IPS-NIHi7 (cell line): ENCODE measurements around the gene KCNIP2.

ENCODE experiments used
- DNase-seq: peaks from one replicate; pipeline ENCODE4 v3.0.0; 2012; ENCODE audit warnings: mixed read lengths; ENCODE audit errors: extremely low spot score

The KCNIP2 gene

DNA sequence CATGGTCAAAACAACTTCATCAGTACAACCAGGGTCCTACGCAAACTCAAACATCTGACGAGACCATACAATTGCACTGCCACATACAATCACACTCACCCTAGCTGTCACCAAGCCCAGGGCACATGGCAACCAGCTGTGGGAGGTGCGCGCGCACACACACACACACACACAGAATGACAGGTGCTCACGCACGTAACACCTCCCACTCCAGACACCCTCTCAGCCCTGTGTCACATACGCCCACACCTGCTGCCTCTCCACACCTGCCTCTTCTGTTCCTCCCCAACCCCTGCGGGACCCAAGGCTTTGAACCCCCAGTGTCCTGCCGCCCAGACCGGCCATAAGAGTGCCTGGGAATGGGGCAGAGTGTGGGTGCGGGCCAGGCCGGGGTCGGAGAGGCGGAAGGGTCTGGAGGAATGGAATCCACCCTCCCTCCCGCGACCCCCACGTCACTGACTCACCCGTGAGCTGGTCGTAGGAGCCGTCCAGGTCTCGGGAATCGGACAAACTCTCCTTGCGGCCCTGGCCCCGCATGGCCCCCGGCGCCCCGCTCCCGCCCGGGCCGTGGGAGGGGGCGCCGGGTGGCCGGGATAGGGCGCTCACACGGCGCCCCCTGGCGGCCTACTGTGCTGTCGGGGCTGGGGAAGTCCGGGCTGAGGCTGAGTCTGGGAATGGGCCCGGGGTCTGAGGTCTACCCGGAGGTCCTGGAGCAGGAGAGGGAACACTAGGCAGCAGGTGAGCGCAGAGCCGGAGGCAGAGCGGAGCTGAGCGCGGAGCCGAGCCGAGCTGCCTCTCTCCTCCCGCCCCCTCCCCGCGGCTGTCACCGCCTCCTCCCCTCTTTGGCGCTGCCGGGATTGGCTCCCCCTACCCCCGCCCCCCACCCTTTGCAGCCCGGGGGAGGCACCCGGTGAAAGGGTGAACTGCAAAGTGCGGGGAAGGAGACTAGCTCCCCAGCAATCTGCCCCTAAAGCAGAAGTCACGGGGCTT, at the start of gene KCNIP2:
KCNIP2 (minus strand) TSS at position 769 of the 990 bp plus-strand sequence; CDS start at position 537, 232 bp downstream.
- DNase-seq: peak; percentile 89

DNA sequence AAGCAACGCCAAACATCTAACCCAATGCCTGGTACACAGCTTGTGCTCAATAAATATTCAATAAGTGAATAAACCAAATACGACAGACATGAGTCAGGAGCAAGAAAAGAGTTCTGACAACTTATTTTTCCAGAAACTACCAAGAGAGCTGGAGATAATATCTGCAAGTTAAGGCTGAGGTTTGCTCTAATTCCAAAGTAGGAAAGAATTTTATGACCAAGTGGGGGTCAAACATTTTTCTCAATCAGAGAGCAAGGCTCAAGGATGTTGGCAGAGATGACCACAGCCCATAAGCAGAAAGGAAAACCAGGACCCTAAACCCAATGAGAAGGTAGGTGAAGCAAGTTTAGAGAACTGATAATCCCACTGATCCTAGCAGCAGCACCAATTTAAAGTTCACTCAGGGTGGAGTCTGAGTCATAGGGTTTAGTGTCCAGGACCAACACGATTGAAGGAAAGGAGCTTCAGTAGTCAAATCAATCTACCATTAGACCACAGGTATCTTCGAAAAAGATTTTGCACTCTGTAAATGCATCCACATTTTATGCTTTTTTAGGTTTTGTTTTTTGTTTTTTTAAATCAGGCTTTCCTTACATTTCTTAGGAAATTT, 49.3 kb upstream of the KCNIP2 start:
- no peak for DNase-seq

DNA sequence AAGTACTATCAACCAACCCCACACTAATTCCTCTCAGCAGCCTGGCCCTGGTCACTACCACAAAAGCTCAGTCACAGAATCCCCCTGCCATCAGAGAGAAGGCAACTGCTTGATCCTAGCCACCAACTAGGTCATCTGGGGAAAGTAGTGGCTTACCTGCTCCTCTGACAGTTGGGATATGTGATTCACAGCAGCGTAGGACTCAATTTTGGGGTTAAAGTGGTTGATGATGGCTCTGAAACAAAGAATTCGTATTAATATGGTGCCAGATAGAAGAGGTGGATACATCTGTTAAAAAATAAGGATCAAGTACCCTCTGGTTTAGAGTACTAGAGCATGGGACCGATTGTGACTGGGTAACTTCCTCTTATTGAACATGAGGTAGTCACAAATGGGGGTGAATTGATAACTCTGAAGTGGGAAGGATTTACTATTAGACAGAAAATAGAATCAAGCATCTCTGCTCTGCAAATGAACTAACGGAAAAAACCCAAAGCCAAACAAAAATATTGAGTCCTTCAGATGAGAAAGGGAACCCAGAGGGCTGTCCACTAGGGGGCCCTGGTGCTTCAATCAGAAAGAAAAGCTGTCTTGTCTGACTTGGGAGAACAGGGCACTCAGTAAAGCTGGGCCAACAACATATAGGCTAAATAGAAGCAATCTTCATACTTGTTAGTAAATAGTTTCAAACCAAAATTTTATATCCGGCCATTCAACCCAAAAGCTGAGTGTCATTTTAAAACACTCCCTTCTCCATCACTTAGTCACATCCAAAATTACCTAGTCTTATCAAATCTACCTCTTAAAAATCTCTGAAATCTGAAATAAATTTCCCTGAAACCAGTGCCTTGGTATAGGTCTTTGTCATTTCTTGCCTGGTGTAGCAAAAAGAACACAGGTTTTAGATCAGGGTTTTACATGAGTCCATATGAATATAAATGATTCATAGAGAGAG, 45.9 kb upstream of the KCNIP2 start:
- DNase-seq: peak; percentile 87

DNA sequence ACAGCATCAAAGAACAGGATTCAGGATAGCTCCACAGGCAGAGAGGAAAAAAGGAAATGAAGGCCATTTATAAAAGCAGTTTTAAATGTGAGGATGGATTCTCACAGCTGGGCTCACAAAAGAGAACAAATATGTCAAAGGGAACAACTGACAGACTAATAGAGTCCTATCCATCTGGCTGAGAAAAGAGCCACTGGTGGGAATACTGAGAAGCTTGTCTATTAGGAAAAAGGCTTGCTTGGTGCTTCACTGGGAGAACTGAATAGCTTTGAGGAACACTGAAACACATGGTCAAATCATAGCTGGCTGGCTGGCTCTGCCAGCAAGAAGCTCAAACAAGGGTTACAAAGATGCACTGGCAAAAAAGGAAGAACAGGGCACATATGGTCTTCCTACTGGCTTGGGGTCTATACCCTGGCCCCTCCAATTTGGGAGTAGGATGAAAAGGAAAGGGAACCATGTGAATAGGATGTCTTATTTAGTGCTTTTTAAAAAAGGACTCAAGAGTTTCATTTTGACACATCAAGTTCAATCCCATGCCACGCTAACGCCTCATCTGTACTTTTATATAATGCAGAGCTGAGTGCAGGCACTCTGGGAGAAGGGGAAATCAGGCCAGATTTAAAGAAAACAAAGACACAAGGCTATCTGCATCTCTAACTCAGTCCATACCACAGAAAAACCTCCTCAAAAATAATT, 44.8 kb upstream of the KCNIP2 start:
- DNase-seq: no peak

DNA sequence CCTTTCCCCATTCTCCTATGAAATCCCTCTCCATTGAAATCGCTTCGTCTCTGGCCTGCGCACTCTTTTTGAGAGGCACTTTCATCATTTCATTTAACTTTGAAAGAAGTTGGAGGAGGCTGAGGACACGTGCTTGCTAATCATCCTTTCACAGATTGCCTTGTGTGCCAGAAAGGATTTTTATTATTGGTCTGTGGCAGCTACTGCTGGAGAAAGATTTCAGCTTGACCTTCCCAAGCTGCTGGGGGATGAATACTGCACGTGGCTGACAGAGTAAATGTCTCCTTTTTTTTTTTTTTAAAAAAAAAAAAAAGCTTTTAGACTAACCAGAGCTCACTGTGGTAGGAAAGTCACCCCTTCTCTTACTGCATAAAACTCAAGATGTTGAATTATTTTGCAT, 44.2 kb upstream of the KCNIP2 start:
- no peak for DNase-seq

DNA sequence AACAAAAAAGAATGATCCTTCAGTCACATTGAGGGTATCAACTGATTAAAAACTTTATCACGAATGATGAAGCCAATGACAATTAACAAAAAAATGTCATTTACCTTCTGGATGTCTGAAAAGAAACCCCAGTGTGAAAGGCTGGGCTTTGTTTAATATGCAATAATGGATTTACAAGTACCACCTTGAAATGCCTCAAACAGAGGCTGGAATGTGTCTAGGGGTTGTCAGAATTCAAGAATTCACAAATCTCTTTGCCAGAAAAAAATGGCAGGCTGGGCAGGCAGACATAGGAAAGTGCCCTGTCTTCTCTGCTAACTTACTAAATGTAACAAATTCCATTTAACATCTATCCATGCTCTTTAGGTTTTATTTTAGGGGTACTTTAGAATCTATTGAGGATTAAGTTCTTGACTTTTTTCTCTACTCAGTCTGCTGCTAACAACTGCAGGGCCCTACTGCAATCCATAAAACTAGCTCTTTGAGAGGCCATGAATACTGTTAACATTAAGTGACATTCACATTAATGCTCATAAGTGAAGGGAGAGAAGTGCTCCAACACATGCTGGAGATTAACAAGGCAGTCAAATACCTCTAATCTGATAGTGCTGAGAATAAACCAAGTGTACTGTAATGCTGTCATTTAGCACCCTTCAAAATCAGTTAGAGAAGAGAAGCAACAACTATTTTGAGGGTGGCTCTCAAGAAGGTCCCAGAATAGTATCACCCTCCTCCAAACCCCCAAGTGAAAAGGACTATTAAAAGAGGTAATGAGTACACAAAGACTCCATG, 43.1 kb upstream of the KCNIP2 start:
- no peak for DNase-seq

DNA sequence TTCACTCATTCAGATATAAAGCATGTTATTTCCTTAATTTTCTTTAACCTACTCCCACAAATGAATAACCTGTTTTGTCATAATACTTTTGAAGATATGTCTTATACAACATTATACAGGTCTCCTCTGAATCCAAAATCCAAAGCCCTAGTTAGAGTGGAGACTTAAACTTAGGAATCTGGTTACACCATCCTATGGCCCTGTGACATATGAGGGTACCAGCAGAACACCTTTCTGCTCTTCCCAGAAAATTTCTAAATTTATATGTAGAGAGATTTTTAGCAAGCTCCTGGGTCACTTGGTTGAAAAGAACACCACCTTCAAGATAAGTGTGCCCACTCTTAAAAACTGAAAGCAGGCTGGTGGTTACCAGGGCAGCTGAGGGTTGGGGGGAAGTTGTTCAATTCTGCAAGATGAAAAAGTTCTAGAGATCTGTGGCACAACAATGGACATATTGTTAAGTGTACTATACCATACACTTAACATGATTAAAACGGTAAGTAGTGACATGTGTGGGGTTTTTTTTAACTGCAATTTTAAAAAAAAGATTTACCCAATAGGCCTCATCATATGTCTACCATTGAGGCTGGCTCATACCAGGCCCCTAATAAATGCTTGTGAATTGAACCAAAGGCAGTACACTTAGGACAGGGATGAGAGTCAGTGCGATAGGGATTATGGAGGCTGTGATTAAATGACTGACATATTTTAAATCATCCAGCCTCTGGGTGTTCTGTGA, 37.6 kb upstream of the KCNIP2 start:
- no peak for DNase-seq

DNA sequence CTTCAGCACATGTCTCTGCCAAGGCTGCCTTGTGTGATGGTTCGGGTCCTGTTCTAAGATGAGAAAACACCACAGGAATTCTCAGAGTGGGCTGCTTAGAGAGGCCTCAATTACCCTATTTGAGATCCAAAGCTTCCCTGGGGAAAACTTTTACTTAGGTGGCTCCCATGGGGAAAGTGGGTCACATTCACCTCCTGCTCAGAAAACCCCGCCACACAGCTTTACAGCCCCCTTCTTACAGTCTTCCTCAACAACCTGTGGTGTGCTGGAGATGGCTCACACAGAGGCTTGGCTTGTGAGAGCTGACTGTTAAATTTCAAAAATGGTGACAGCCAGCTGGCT, 36.6 kb upstream of the KCNIP2 start:
- no peak for DNase-seq

DNA sequence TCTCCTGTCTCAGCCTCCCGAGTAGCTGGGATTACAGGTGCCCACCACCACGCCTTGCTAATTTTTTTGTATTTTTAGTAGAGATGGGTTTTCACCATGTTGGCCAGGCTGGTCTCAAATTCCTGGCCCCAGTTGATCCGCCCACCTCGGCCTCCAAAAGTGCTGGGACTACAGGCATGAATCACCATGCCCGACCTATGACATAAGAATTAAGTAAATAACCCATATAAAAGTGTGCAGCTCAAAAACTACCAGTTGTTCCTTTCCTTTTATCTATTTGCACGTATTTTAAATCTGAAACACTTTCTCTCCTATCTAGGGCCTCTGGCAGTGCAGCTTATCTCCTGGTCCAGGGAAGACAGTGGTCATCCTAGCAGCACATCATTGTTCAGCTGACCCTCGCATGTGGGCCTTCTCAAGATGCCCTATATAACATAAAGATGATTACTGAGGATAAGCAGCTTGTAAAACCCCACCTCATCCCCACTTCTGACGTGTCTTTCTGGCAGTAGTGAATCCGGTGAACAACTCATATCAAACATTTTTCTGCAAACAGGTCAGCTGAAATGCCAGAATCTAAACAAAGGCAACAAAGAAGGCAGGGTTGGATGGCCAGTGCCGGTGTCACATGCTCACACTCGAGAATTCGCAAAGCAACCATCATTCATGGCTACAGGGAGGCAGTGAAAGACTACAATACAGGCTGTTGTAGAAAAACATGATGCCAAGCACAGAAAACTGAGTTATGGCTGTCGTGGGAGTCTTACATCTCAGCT, 36.0 kb upstream of the KCNIP2 start:
- no peak for DNase-seq

DNA sequence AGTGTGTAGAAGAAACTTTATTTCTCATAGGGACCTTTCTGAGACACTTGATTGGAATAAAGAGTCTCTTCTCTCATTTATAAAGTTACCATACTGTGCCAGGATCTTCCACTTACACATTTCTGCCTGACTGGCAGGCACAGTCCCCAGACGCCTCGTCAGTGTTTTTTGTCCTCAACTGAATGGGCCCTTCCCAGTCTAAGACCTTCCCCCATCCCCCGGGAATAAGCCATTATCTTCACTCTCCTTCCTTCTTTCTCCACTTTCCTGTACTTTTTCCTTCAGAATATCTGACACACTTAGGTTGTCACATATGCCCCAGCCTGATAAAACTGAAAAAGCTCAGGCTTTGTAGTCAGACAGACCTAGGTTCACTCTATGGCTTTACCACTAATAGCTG, 35.3 kb upstream of the KCNIP2 start:
- no peak for DNase-seq

DNA sequence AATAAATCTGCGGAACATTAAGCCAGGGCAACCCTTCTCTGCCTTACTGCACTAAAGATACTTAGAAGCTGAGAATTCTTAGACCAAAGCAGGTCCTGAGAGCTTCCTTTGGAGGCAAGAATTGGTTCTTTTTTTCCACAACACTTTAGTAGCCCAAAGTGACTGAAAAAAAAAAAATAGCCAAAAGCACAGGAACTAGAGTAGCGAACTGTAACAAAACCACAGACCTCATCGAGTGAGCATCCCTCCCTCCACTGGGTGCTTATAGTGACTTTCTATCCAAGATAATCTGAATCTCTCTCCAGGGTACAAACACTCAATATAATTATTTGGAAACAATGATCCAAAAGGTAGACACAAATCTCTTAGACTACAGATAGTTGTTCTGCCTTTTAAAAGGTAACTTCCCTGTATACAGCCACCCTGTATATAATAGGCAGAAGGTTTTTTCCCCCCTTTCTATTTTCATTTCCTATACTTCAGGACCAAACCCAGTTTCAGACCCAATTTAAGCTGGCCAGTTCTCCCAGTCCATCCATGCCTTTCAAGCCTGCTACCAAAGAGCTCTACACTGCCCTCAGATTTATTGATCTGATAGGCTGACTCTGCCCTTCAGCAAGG, 31.6 kb upstream of the KCNIP2 start:
- DNase-seq: no peak

DNA sequence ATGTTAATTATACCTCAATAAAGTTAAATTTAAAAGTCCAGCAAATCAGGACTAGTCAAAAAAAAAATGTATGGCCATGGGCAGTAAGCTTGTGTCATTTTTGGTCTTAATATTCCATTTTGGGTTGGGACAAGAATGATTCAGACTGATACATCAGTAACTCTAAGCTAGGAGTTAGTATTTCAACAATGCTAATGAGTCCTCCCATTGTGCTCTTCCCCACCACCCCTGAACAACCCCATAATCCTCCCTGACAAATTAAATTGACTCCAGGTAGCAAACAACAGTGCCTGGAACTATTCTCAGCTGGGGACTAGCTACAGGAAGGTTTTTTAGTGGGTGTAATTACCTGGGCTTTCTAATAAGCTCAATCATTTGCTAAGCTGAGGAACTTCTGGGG, 30.7 kb upstream of the KCNIP2 start:
- DNase-seq: no peak

DNA sequence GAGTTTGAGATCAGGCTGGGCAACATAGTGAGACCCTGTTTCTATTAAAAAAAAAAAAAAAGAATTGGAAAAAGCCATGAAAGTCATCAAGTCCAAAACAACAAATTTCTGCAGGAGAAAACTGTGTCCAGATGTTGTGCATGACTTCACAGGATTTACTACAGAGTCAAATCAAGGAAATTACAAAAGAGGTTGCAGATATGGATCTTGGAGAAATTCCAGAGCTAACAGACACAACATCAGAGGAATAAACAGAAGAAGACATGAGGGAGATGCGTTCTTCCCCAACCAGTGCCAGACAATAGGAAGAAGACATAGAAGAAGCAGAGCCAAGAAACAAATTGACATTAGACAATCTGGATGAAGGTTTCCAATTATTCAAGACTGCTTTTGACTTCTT, 24.3 kb upstream of the KCNIP2 start:
- no peak for DNase-seq

DNA sequence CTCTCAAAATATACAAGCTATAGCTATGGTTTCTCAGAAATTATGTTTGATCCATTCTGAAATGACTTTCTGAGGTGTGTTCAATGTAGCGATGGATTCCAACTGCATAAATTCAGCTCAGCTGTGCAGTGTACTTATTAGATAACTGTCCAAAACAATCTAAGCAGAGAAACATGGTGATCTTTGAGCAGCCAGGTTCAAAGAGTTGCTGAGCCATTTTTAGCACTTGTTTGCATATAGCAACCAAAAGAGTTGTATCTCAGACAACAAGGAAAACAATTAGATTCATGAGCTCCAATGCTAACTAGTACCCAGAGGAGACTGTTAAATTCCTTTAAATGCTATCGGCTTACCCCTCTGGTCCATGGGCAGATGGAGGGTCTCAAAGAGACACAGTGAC, 15.9 kb upstream of the KCNIP2 start:
- DNase-seq: no peak

DNA sequence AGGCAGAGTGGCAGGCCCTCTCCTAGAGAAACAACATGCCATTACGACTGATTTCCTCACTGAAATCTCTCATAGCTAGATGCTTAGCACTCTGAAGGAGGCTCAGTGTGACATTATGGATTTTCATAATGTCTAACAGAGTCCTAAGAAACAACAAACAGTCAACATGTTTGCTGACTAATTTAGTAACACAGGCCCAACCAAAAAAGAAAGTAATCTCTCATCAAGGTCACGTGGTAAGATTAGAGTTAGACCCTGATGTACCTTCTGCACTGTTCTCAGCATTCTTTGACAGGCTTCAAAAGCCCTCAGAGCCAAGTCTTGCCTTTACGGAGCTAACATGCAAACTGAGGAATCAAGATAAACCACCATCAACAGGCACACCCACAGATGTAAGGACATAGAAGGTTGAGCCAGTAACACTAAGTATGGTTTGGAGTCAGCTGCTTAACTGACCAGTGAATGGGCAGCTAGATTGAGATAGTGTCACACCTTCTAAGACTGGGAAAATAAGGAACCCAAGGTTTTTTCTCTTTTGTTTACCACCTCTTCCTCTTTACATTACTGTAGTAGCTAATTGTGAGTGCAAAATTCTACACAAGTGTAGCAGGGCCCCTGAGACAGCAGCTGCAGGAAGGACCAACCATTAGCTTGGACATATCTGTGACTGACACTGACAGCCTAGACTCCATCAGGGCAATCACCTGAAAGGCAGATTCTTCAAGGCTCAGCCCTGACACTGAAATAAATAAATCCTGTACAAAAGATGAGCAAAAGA, 15.3 kb upstream of the KCNIP2 start:
- DNase-seq: no peak

DNA sequence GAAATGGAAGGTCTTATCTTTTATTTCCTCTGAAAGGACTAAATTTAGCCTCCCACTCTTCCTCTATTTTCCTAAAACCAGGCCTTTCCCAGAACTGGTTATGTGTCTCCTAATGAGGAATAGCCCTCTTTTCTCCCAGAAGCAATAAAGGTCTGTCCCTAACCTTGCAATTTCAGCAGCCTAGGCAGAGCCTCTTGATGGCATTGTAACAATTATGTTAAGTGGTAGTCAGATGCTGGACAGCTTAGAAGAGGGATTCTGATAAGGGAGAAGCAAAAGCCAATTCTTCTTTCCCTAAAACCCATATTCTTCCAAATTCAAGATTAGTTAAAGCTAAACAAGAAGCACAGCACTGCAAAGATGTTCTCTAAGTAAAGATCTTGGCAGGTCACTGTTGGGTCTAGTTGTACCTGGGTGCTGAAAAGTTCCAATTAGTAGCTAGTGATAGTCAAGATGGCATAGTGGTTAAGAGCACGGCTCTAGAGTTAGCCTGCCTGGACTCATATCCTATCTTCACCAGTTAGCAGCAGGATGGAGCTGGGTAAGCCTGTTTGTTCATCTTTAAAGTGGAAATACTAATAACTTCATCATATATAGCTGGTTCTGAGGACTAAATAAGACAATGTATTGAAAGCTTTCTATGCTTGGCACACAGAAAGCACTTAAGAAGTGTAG, 14.3 kb upstream of the KCNIP2 start:
- no peak for DNase-seq

DNA sequence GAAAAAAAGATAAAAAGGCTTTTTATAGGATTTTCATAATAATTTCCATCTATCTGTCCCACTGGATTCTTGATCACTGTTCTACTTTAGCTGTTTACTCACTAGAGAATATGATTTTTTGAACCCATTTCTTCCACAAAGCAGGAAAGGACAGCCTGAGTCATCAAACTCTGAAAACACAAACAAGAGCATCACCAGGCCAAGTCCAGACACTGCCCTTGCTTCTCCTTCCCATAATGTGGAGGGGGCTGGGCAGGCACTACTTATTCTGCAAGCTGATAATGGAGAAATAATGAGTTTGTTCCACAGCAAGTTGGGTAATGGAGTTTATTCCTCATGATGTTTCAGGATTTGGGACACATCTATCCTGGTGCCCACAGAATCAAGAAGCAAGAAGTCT, 13.0 kb upstream of the KCNIP2 start:
- no peak for DNase-seq
